ENCODE data around the gene USP17L24.
"Not testable (repeated sequence)": the region's sequence is repeated elsewhere in the genome, so short reads cannot be mapped to it uniquely, and the experiment has no call there.

DNA sequence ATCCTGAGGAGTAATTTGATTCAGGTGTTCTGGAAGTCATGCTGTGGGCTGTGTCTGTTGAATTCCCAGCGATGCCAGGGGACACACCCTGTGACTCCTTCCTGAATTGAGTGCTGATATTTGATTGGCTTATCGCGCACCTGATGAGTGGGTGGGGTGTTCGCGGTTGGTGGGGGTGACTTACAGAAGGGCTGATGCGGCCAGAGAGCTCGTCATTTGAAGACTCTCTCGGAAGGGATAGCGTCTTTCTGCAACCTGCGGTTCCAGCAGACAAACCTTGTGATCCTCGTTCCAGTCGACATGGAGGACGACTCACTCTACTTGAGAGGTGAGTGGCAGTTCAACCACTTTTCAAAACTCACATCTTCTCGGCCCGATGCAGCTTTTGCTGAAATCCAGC, 28.4 kb downstream of the USP17L24 start, which contains the start of gene USP17L29:
- TF ChIP-seq, protein P1, sequence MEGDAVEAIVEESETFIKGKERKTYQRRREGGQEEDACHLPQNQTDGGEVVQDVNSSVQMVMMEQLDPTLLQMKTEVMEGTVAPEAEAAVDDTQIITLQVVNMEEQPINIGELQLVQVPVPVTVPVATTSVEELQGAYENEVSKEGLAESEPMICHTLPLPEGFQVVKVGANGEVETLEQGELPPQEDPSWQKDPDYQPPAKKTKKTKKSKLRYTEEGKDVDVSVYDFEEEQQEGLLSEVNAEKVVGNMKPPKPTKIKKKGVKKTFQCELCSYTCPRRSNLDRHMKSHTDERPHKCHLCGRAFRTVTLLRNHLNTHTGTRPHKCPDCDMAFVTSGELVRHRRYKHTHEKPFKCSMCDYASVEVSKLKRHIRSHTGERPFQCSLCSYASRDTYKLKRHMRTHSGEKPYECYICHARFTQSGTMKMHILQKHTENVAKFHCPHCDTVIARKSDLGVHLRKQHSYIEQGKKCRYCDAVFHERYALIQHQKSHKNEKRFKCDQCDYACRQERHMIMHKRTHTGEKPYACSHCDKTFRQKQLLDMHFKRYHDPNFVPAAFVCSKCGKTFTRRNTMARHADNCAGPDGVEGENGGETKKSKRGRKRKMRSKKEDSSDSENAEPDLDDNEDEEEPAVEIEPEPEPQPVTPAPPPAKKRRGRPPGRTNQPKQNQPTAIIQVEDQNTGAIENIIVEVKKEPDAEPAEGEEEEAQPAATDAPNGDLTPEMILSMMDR (IDR thresholded peaks at IDR 0.05): not testable (repeated sequence)
- not testable (repeated sequence) for TF ChIP-seq POLR2A (IDR thresholded peaks at IDR 0.05)

Data from Peyer's patch (tissue), 4 donors.